ENCODE measurements around the gene CKS1B. TPM values are rescaled to one million over a fixed set of nuclear protein-coding genes. Genes with fewer than 3 reads are reported as not detected.
"Not testable (repeated sequence)": the region's sequence is repeated elsewhere in the genome, so short reads cannot be mapped to it uniquely, and the experiment has no call there.

CKS1B gene
- total and polyA plus RNA-seq, 2 donors (not counting 1 experiment from before 2014, with no cell fraction given), result 16.8 to 33.0 TPM

GRCh38 chr1:154975409-154976059 is 1.1 kb downstream of the CKS1B start:
- Histone ChIP-seq H3K9ac (ENCODE audit: low read length) (peak overlapping the region; percentile 86), H3K9me3 (ENCODE audit: control extremely low read depth in 1 of 3, control insufficient read depth in 2 of 3, insufficient read depth in 1 of 3, low read length in 2 of 3) (no peaks in the 10 kb centered on the region), H3K27ac (ENCODE audit: low read length in 2 of 2) (peak overlapping the region; percentile 90 to 94), H3K27me3 (replicated peaks in 1 of 4; ENCODE audit: control extremely low read depth in 1 of 4, control insufficient read depth in 3 of 4, insufficient read depth in 4 of 4, low read length in 3 of 4) (no peaks in the 10 kb centered on the region), H3K36me3 (replicated peaks in 1 of 2; ENCODE audit: control extremely low read depth in 1 of 2, control insufficient read depth in 1 of 2, extremely low read depth in 1 of 2, insufficient read depth in 2 of 2, low read length in 1 of 2) (peaks cover 4 to 5% of the 10 kb centered on the region in 2 experiments), H4K20me1 (ENCODE audit: control insufficient read depth, insufficient read depth, low read length, poor library complexity, severe bottlenecking) (peaks cover 25% of the 10 kb centered on the region), H3K4me3 (ENCODE audit: control extremely low read depth in 1 of 5, extremely low read depth in 1 of 5, insufficient read depth in 1 of 5, low read depth in 2 of 5, low read length in 4 of 5) (peak overlapping the region; percentile 71 to 99 (median 90)), H2AFZ (ENCODE audit: insufficient read depth, low read depth, low read length, poor library complexity, severe bottlenecking) (peak overlapping the region; percentile 82), H3K79me2 (ENCODE audit: control insufficient read depth, insufficient read depth, low read length) (peaks cover 61% of the 10 kb centered on the region), H3K4me2 (replicated peaks; ENCODE audit: low read depth, low read length, poor library complexity, severe bottlenecking) (peak overlapping the region; percentile 86), H3K4me1 (ENCODE audit: control insufficient read depth in 2 of 2, insufficient read depth in 2 of 2, low read length in 2 of 2) (peaks cover 22 to 40% of the 10 kb centered on the region in 2 donors)
- Mint-ChIP-seq H3K4me3 (no peak overlapping the region), H3K4me1 (peaks cover 24% of the 10 kb centered on the region), H3K27ac (no peak overlapping the region), H3K27me3 (no peaks in the 10 kb centered on the region), H3K9me3 (ENCODE audit: insufficient read depth) (no peaks in the 10 kb centered on the region)
- WGBS (ENCODE audit: insufficient coverage), result 0% methylated on average over 2 of the region's 24 CpGs
- CTCF ChIA-PET, result interaction anchor here (0.7 to 8.7 kb wide), 8 partner anchors 12 to 101 kb away, joined by 3 to 110 read pairs (median 4); partner anchors contain the start of genes PBXIP1, PMVK and PYGO2
- intact Hi-C loops (cut with micrococcal nuclease), result loop anchor here (1.0 kb wide), 2 partner anchors 8 to 24 kb away; partner anchors contain the start of gene FLAD1
- TF ChIP-seq EZH2 (IDR thresholded peaks at IDR 0.05; ENCODE audit: borderline replicate concordance, insufficient read depth, low read depth, low read length, poor library complexity, severe bottlenecking), result no peak
- TF ChIP-seq, protein P1, sequence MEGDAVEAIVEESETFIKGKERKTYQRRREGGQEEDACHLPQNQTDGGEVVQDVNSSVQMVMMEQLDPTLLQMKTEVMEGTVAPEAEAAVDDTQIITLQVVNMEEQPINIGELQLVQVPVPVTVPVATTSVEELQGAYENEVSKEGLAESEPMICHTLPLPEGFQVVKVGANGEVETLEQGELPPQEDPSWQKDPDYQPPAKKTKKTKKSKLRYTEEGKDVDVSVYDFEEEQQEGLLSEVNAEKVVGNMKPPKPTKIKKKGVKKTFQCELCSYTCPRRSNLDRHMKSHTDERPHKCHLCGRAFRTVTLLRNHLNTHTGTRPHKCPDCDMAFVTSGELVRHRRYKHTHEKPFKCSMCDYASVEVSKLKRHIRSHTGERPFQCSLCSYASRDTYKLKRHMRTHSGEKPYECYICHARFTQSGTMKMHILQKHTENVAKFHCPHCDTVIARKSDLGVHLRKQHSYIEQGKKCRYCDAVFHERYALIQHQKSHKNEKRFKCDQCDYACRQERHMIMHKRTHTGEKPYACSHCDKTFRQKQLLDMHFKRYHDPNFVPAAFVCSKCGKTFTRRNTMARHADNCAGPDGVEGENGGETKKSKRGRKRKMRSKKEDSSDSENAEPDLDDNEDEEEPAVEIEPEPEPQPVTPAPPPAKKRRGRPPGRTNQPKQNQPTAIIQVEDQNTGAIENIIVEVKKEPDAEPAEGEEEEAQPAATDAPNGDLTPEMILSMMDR (IDR thresholded peaks at IDR 0.05), result no peak
- DNase-seq (peak; percentile 77), ATAC-seq (ENCODE audit: low read depth) (peak; percentile 2)
- POLR2A ChIA-PET, result interaction anchor here (1.2 to 3.8 kb wide), 6 partner anchors 14 to 40 kb away, joined by 3 to 32 read pairs (median 17); partner anchors contain the start of genes PBXIP1, PYGO2 and ZBTB7B

DNA sequence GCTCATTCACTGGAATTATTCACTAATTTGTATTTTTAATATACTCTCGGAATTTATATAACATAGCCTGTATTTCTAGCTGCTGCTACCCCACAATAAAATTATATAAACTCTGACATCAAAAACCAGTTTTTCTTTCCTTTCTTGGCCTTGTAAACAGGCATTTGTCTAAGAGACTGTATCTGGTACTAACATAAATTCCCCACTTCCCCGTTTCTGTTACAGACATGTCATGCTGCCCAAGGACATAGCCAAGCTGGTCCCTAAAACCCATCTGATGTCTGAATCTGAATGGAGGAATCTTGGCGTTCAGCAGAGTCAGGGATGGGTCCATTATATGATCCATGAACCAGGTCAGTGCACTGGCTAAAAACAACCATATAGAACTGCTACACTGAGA is 3.3 kb downstream of the CKS1B start:
- Histone ChIP-seq H3K4me1 (ENCODE audit: control insufficient read depth in 2 of 2, insufficient read depth in 2 of 2, low read length in 2 of 2) (peaks cover 18 to 29% of the 10 kb centered on the region in 2 donors), H3K79me2 (ENCODE audit: control insufficient read depth, insufficient read depth, low read length) (peaks cover 52% of the 10 kb centered on the region), H3K27ac (ENCODE audit: low read length in 2 of 2) (peak overlapping the region in 1 of 2 donors; percentile 4)
- intact Hi-C loops (cut with micrococcal nuclease); H3K9ac ChIP-seq (ENCODE audit: low read length); H3K36me3 ChIP-seq (replicated peaks in 1 of 2; ENCODE audit: control extremely low read depth in 1 of 2, control insufficient read depth in 1 of 2, extremely low read depth in 1 of 2, insufficient read depth in 2 of 2, low read length in 1 of 2); ATAC-seq (ENCODE audit: low read depth); H3K4me1 Mint-ChIP-seq; H3K27me3 Mint-ChIP-seq; H3K27me3 ChIP-seq (replicated peaks in 1 of 4; ENCODE audit: control extremely low read depth in 1 of 4, control insufficient read depth in 3 of 4, insufficient read depth in 4 of 4, low read length in 3 of 4); H3K9me3 Mint-ChIP-seq (ENCODE audit: insufficient read depth); H3K4me3 ChIP-seq (ENCODE audit: control extremely low read depth in 1 of 5, extremely low read depth in 1 of 5, insufficient read depth in 1 of 5, low read depth in 2 of 5, low read length in 4 of 5); H3K4me2 ChIP-seq (replicated peaks; ENCODE audit: low read depth, low read length, poor library complexity, severe bottlenecking); H3K4me3 Mint-ChIP-seq; H2AFZ ChIP-seq (ENCODE audit: insufficient read depth, low read depth, low read length, poor library complexity, severe bottlenecking); H3K9me3 ChIP-seq (ENCODE audit: control extremely low read depth in 1 of 3, control insufficient read depth in 2 of 3, insufficient read depth in 1 of 3, low read length in 2 of 3); DNase-seq; H4K20me1 ChIP-seq (ENCODE audit: control insufficient read depth, insufficient read depth, low read length, poor library complexity, severe bottlenecking): not testable (repeated sequence)
- POLR2A ChIA-PET, result interaction anchor here (1.1 kb wide), 1 partner anchor 39 kb away, joined by 3 read pairs; no protein-coding TSS in a partner anchor
- H3K27ac Mint-ChIP-seq, result peak overlapping the region; percentile 32
- no CpG with 5 or more reads among the region's 3 CpGs for WGBS (ENCODE audit: insufficient coverage)
- CTCF ChIA-PET, result interaction anchor here (1.0 to 8.7 kb wide), 5 partner anchors 16 to 107 kb away, joined by 4 to 110 read pairs (median 7); partner anchors contain the start of gene LENEP

Data from B cell (primary cell).